Measurements from ENCODE around the gene RNF13.

DNA sequence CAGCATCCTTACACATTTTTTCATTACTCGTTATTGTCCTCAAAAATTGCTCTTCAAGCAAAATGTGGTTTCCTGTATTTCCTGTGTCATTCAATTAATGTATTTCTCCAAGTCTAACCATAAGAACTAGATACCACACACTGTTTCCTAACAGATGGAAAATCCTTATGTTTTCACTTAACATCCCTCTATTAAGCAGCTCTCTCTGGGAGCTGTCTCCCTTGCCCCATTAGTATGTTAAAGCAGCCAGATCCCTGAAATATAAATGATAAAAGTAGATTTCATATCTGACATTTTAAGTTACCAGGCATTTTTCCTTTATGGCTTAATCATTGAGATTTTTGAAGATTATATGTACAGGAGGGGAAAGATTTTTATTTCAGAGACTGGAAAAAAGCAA is 141.8 kb downstream of the RNF13 start:
- no peak for TF ChIP-seq POLR2A (IDR thresholded peaks at IDR 0.05)
- TF ChIP-seq, protein P1, sequence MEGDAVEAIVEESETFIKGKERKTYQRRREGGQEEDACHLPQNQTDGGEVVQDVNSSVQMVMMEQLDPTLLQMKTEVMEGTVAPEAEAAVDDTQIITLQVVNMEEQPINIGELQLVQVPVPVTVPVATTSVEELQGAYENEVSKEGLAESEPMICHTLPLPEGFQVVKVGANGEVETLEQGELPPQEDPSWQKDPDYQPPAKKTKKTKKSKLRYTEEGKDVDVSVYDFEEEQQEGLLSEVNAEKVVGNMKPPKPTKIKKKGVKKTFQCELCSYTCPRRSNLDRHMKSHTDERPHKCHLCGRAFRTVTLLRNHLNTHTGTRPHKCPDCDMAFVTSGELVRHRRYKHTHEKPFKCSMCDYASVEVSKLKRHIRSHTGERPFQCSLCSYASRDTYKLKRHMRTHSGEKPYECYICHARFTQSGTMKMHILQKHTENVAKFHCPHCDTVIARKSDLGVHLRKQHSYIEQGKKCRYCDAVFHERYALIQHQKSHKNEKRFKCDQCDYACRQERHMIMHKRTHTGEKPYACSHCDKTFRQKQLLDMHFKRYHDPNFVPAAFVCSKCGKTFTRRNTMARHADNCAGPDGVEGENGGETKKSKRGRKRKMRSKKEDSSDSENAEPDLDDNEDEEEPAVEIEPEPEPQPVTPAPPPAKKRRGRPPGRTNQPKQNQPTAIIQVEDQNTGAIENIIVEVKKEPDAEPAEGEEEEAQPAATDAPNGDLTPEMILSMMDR (IDR thresholded peaks at IDR 0.05): no peak

All from prostate gland (tissue), 2 donors.